Amniotic stem cell (primary cell): ENCODE measurements around the gene PRSS3.
"Not testable (repeated sequence)": the region's sequence is repeated elsewhere in the genome, so short reads cannot be mapped to it uniquely, and the experiment has no call there.

Source experiments
- DNase-seq: peaks from one replicate; lab custom pipeline; 2025; lab: John Stamatoyannopoulos, UW

The PRSS3 gene

GRCh38 chr9:33786681-33787080 lies 8.7 kb upstream of the PRSS3 start:
- no peak for DNase-seq

GRCh38 chr9:33787839-33788238 lies 7.5 kb upstream of the PRSS3 start:
- DNase-seq: no peak

DNA sequence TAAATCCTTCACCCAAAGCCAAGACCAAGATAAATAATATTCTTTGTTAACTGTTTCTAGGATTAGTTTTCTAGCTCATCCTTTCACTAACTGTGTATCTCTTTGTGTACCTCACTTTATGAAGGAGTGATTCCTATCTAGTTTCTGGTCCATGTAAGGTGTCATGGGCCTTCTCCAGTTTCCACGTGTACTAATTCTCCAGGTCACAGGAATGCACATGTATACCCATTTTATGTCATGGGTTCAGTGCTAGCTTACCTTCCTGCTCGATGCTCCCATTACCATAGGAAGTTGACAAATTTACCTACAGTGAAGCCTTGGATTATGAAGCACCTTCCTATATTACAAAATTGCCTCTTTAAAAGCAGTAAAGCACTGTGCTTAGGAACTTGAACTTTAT lies 5.9 kb upstream of the PRSS3 start:
- DNase-seq: not testable (repeated sequence)

DNA sequence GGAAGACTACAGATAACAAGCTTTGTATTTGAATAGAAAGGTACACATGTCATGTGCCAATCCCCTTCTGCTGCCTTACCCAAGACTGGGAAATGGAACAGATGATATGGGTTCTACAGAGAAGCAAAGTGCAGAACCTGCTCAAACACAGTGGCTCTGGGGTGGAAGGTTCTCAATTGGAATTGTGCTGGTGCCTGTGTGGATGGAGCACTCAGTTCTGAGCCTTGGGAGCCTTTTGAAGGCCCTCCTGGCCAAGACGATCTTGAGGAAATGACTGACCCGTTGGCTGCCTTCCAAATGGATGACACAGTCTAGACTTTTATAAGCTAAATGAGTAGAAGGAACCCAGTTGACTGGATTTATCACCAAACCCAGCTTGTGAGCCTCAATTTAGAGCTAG lies 4.2 kb upstream of the PRSS3 start:
- no peak for DNase-seq

DNA sequence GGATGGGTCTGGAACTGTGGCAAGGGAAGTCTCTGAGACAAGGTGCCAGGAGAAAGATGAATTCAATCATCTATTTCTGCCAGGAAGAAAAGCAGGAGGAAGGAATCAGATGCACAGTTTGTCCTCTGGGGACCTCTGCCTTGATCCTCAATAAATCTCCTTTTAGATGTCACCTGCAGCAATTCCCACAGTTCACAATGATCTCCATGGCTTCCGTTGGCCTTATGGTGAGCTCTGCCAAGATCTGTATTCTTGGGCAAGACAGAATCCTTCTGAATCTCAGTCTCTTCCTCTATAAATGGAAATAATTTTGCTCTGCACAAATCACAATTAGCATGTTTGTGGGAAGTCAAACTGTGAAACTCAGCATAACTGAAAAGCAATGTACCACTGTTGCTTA lies 1.9 kb upstream of the PRSS3 start:
- not testable (repeated sequence) for DNase-seq

GRCh38 chr9:33794560-33794959 lies 801 bp upstream of the PRSS3 start:
- DNase-seq: no peak

- DNase-seq: no peak
Observed at GRCh38 chr9:33795819-33796218, 458 bp downstream of the PRSS3 start.

GRCh38 chr9:33796679-33797078 lies 1.3 kb downstream of the PRSS3 start:
- DNase-seq: not testable (repeated sequence)

DNA sequence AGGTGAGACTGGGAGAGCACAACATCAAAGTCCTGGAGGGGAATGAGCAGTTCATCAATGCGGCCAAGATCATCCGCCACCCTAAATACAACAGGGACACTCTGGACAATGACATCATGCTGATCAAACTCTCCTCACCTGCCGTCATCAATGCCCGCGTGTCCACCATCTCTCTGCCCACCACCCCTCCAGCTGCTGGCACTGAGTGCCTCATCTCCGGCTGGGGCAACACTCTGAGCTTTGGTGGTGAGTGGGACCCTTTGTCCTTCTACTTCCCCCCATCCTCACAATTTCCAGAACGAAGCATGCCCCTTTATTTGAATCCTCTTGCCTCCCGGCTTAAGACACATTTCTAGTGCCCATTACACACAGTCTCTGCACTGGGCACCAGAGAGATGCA lies 2.5 kb downstream of the PRSS3 start:
- no peak for DNase-seq

- no peak for DNase-seq
Observed at GRCh38 chr9:33798545-33798944, 3.2 kb downstream of the PRSS3 start.

- DNase-seq: no peak
Observed at GRCh38 chr9:33799928-33800704, 4.8 kb downstream of the PRSS3 start.

- DNase-seq: no peak
Observed at GRCh38 chr9:33800886-33801285, 5.5 kb downstream of the PRSS3 start.

DNA sequence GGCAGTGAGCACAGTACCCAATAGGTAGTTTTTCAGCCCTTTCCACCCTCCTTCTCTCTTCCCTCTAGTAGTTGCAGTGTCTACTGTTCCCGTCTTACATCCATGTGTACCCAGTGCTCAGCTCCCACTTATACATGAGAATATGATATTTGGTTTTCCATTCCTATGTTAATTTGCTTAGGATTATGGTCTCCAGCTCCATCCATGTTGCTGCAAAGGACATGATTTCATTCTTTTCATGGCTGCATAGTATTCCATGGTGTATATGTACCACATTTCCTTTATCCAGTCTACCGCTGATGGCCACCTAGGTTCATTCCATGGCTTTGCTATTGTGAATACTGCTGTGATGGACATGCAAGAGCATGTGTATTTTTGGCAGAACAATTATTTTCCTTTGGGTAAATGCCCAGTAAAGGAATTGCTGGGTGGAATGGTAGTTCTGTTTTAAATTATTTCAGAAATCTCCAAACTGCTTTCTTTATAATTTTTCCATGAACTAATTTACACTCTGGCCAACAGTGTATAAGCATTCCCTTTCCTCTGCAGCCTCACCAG lies 6.7 kb downstream of the PRSS3 start:
- not testable (repeated sequence) for DNase-seq

GRCh38 chr9:33804196-33804595 lies 8.8 kb downstream of the PRSS3 start:
- not testable (repeated sequence) for DNase-seq

DNA sequence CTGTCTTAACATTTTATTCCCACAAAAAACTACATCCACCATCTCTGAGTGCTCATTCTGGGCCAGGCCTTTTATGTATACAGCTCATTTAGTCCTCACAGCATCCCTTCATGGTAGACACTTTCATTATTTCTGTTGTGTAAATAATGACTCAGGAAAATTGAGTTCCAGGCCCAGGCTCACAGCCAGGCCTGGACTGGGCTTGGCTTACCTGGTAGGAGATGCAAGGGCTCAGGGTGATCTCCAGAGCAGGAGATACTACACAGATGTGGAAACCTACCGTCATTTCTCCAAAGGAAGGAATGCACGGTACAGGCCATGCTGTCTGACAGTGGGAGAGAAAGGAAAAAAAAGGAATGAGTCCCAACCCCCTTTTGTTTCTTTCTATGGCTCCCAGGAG lies 11.8 kb downstream of the PRSS3 start:
- not testable (repeated sequence) for DNase-seq

- DNase-seq: not testable (repeated sequence)
Observed at GRCh38 chr9:33808979-33809322, 13.6 kb downstream of the PRSS3 start.

DNA sequence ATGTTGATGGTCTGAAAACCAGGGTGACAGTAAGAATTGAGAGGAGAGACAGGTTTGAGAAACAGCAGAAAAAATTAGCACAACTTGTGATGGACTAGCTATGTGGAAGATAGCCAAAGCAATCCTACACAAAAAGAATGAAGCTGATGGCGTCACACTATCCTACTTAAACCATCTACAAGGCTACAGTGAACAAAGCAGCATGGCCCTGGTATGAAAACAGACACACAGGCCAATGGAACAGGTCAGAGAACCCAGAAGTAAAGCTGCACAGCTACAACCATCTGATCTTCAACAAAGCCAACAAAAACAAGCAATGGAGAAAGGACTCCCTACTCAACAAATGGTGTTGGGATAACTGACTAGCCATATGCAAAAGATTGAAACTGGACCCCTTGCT lies 14.1 kb downstream of the PRSS3 start:
- DNase-seq: no peak

- DNase-seq: peak; percentile 26
Observed at GRCh38 chr9:33813712-33814641, 18.6 kb downstream of the PRSS3 start.

DNA sequence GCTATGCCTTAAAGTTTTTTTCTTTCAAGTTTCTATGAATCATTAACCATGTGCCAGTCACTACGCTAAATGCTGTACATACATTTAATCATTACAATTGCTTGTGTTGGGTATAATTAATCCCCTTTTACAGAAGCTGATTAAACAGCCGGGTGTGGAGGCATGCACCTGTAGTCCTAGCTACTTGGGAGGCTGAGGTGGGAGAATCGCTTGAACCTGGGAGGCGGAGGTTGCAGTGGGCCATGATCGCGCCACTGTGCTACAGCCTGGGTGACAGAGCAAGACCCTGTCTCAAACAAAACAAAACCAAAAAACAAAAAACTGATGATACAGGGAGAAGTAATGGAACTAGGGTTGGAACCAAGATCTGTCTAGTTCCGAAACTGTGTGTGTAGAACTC lies 20.4 kb downstream of the PRSS3 start:
- DNase-seq: no peak

DNA sequence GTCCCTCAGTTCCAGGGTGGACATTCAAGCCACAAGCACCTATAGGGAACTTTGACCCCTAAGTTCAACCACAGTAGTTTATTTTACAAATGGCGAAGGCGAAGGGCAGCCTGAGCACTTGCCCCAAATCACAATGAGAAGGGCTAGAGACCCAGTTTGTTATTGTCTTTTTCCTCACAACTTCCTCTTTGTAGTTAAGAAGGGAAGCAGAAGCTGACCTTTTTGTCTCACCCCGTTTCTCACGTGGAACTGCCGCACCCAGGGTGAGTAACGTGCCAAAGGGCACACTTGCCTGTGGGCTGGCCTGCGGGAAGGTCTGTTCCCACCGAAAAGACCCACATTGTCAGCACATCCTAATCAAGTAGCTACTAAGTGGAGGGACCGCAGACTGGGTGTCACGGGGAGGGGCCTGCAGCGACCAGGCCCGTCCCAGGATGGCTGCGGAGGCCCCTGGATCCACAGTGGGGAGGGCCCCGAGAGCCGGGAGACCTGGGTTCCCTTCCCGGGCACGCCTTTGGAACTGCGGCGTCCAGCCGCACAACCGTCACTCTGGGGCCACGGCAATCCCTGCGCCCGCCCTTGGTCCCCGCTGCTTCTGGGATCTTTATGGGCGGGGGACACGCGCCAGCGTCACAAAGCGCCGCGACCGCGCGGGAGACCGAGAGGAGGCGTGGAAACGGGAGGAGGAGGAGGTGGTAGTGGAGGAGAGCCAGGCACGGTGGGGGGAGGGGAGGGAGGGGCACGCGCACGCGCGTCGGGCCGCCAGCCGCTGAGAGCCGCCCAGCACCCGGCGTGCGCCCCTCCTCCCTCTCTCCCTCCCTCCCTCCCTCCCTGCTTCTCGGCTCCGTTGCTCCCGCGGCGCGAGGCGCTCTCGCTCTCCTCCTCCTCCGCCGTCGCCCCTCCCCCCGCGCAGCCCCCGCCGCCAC lies 21.2 kb downstream of the PRSS3 start, which contains the start of gene UBE2R2:
TSS of gene UBE2R2 (plus strand) at position 834 of the 926 bp plus-strand sequence. CDS start 598 bp downstream, outside the sequence.
- DNase-seq: peak; percentile 77

GRCh38 chr9:33817327-33818166 lies 22.2 kb downstream of the PRSS3 start:
- peak; percentile 40 for DNase-seq
